Measurements from ENCODE around the gene RPL13.
"Not testable (repeated sequence)": the region's sequence is repeated elsewhere in the genome, so short reads cannot be mapped to it uniquely, and the experiment has no call there.

Gene RPL13

GRCh38 chr16:89576153-89577054 lies 15.9 kb downstream of the RPL13 start:
- no peak for DNase-seq

- DNase-seq, result no peak
Observed at GRCh38 chr16:89577055-89577759, 16.7 kb downstream of the RPL13 start.

GRCh38 chr16:89579351-89579750 lies 18.9 kb downstream of the RPL13 start:
- DNase-seq, result no peak

- no peak for DNase-seq
Observed at GRCh38 chr16:89581045-89581695, 20.7 kb downstream of the RPL13 start.

- DNase-seq, result no peak
Observed at GRCh38 chr16:89581861-89582563, 21.5 kb downstream of the RPL13 start.

GRCh38 chr16:89582614-89583196 lies 22.2 kb downstream of the RPL13 start:
- DNase-seq, result no peak

- no peak for DNase-seq
Observed at GRCh38 chr16:89583197-89583894, 22.9 kb downstream of the RPL13 start.

- DNase-seq, result no peak
Observed at GRCh38 chr16:89583895-89584644, 23.6 kb downstream of the RPL13 start.

- no peak for DNase-seq
Observed at GRCh38 chr16:89584768-89585549, 24.5 kb downstream of the RPL13 start.

- no peak for DNase-seq
Observed at GRCh38 chr16:89586218-89586617, 25.7 kb downstream of the RPL13 start.

GRCh38 chr16:89586853-89587252 lies 26.4 kb downstream of the RPL13 start:
- DNase-seq, result peak in 1 of 56 donors; percentile 28

GRCh38 chr16:89587676-89588075 lies 27.2 kb downstream of the RPL13 start:
- DNase-seq, result not testable (repeated sequence)

- no peak for DNase-seq
Observed at GRCh38 chr16:89588413-89589109, 28.1 kb downstream of the RPL13 start.

- no peak for DNase-seq
Observed at GRCh38 chr16:89589241-89589926, 28.9 kb downstream of the RPL13 start.

GRCh38 chr16:89593841-89594240 lies 33.4 kb downstream of the RPL13 start:
- DNase-seq, result no peak

- DNase-seq, result no peak
Observed at GRCh38 chr16:89595330-89596060, 35.0 kb downstream of the RPL13 start.
